ENCODE data around the gene DNAH1.

Gene DNAH1

DNA sequence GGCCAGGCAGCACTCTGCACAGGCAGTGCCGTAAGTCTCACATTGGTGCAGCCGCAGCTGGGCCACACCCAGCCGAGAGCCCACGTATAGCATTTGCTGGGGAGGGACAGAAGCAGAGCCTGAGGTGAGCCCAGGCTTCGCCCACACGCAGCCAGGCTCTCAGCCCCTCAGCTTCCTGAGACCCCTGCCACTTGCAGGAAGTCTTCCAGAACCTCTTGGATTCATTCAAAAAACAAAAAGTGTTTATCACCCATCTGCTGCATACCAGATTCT is 121.9 kb downstream of the DNAH1 start:
- no CpG with 5 or more reads among the region's 6 CpGs for WGBS (ENCODE audit: extremely low coverage, insufficient coverage, low lambda C conversion rate)
- Histone ChIP-seq H3K18ac (ENCODE audit: low read length) (no peak overlapping the region), H4K5ac (ENCODE audit: low read length) (no peak overlapping the region), H3K27me3 (ENCODE audit: insufficient read depth, low read length, poor library complexity) (no peaks in the 10 kb centered on the region), H3K4me2 (ENCODE audit: low read length) (no peak overlapping the region), H3K79me2 (ENCODE audit: control insufficient read depth, insufficient read depth, low read length) (no peaks in the 10 kb centered on the region), H4K8ac (ENCODE audit: low read depth, low read length) (no peak overlapping the region), H3K79me1 (ENCODE audit: low read length) (no peaks in the 10 kb centered on the region), H3K9ac (ENCODE audit: low read length) (no peak overlapping the region), H2AK5ac (ENCODE audit: low read length) (no peak overlapping the region), H3K27ac (ENCODE audit: low read depth, low read length) (no peak overlapping the region), H3K4me3 (ENCODE audit: low read length) (no peak overlapping the region), H3K56ac (ENCODE audit: low read length) (no peak overlapping the region), H2BK15ac (replicated peaks; ENCODE audit: low read depth) (no peak overlapping the region), H2BK5ac (ENCODE audit: low read length) (no peak overlapping the region), H3K4ac (ENCODE audit: low read depth, low read length) (no peak overlapping the region), H3K23ac (ENCODE audit: low read length) (no peak overlapping the region), H2BK120ac (ENCODE audit: low read depth, low read length) (no peak overlapping the region), H3K4me1 (ENCODE audit: control insufficient read depth, low read depth, low read length) (no peaks in the 10 kb centered on the region), H3K36me3 (ENCODE audit: control insufficient read depth, insufficient read depth, low read length) (no peaks in the 10 kb centered on the region)
- no peak for DNase-seq

DNA sequence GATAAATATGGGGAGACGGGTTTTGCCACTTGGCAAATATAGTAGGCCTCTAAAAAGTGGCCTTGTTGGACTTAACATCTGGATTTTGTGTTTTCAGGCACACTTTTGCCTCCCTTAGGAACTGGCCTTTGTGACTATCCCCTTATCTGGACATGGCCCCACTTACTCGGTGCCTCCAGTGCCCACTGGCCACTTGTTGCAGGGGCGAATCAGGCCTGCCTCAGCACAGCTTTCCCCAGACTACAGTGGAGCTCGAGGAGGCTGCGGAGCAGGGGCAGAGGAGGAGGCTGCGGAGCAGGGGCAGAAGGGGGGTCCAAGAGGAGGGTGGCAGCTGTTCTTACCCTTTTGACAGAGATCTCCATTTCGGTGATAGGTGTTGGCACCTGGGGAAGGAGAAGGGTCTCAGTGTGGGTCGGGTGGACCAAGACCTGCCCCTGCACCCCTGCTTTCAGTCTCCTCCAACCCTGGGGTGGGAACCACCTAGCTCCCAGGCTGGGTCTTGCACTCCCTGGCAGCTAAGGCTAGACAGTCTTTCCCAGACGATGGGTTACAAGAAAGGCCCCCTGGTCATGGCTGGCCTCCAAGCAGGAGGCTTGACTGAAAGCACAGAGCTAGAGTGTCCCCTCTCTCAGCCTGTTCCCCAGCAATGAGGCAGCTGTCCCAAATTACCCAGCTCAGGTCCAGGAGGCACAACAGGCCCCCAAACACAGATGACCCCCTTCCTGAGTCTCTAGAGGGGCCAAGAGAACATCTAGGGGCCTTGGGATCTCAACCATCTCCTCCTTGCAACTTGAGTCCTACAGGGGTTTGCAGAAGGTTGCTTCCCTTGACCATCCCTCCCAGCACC is 122.7 kb downstream of the DNAH1 start:
- H3K27me3 ChIP-seq (ENCODE audit: insufficient read depth, low read length, poor library complexity): no peaks in the 10 kb centered on the region
- H4K8ac ChIP-seq (ENCODE audit: low read depth, low read length): no peak overlapping the region
- no peak overlapping the region for H3K27ac ChIP-seq (ENCODE audit: low read depth, low read length)
- no peak overlapping the region for H2BK5ac ChIP-seq (ENCODE audit: low read length)
- no peak overlapping the region for H2AK5ac ChIP-seq (ENCODE audit: low read length)
- H3K18ac ChIP-seq (ENCODE audit: low read length): no peak overlapping the region
- H3K4me1 ChIP-seq (ENCODE audit: control insufficient read depth, low read depth, low read length): no peaks in the 10 kb centered on the region
- no peaks in the 10 kb centered on the region for H3K79me1 ChIP-seq (ENCODE audit: low read length)
- no peak overlapping the region for H3K23ac ChIP-seq (ENCODE audit: low read length)
- H2BK15ac ChIP-seq (replicated peaks; ENCODE audit: low read depth): no peak overlapping the region
- H3K9ac ChIP-seq (ENCODE audit: low read length): no peak overlapping the region
- H3K4me2 ChIP-seq (ENCODE audit: low read length): no peak overlapping the region
- H3K4ac ChIP-seq (ENCODE audit: low read depth, low read length): no peak overlapping the region
- H3K56ac ChIP-seq (ENCODE audit: low read length): no peak overlapping the region
- no CpG with 5 or more reads among the region's 9 CpGs for WGBS (ENCODE audit: extremely low coverage, insufficient coverage, low lambda C conversion rate)
- H4K5ac ChIP-seq (ENCODE audit: low read length): no peak overlapping the region
- H3K79me2 ChIP-seq (ENCODE audit: control insufficient read depth, insufficient read depth, low read length): no peaks in the 10 kb centered on the region
- no peak for DNase-seq
- H3K4me3 ChIP-seq (ENCODE audit: low read length): no peak overlapping the region
- no peak overlapping the region for H2BK120ac ChIP-seq (ENCODE audit: low read depth, low read length)
- H3K36me3 ChIP-seq (ENCODE audit: control insufficient read depth, insufficient read depth, low read length): no peaks in the 10 kb centered on the region

GRCh38 chr3:52439426-52440248 is 123.5 kb downstream of the DNAH1 start:
- no peaks in the 10 kb centered on the region for H3K36me3 ChIP-seq (ENCODE audit: control insufficient read depth, insufficient read depth, low read length)

DNA sequence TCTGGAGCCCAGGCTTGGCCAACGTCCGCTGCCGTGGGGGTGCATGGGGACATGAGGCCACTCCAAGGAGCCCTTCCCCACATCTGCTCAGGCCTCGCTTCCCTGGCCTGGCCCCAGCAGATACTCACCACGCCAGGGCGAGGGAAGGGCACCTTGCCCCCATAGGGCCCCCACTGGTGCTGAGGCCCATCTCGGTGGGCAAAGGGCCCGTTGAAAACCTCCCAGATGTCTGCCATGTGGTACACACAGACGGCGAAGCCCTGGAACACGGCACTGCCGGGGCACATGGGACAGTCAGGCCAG is 124.1 kb downstream of the DNAH1 start:
- Histone ChIP-seq H3K4me3 (ENCODE audit: low read length) (no peak overlapping the region), H3K79me1 (ENCODE audit: low read length) (no peaks in the 10 kb centered on the region), H3K4me2 (ENCODE audit: low read length) (no peak overlapping the region), H2AK5ac (ENCODE audit: low read length) (no peak overlapping the region), H3K27ac (ENCODE audit: low read depth, low read length) (no peak overlapping the region), H4K8ac (ENCODE audit: low read depth, low read length) (no peak overlapping the region), H4K5ac (ENCODE audit: low read length) (no peak overlapping the region), H3K4ac (ENCODE audit: low read depth, low read length) (no peak overlapping the region), H3K4me1 (ENCODE audit: control insufficient read depth, low read depth, low read length) (no peaks in the 10 kb centered on the region), H3K79me2 (ENCODE audit: control insufficient read depth, insufficient read depth, low read length) (no peaks in the 10 kb centered on the region), H3K23ac (ENCODE audit: low read length) (no peak overlapping the region), H3K36me3 (ENCODE audit: control insufficient read depth, insufficient read depth, low read length) (no peaks in the 10 kb centered on the region), H2BK15ac (replicated peaks; ENCODE audit: low read depth) (no peak overlapping the region), H3K18ac (ENCODE audit: low read length) (no peak overlapping the region), H2BK5ac (ENCODE audit: low read length) (no peak overlapping the region), H2BK120ac (ENCODE audit: low read depth, low read length) (no peak overlapping the region), H3K27me3 (ENCODE audit: insufficient read depth, low read length, poor library complexity) (no peaks in the 10 kb centered on the region), H3K9ac (ENCODE audit: low read length) (no peak overlapping the region), H3K56ac (ENCODE audit: low read length) (no peak overlapping the region)
- DNase-seq: no peak
- no CpG with 5 or more reads among the region's 12 CpGs for WGBS (ENCODE audit: extremely low coverage, insufficient coverage, low lambda C conversion rate)

More at GRCh38 chr3:52439426-52440248, 123.5 kb downstream of the DNAH1 start:
- Histone ChIP-seq H2AK5ac (ENCODE audit: low read length) (no peak overlapping the region), H3K27ac (ENCODE audit: low read depth, low read length) (no peak overlapping the region), H3K79me1 (ENCODE audit: low read length) (no peaks in the 10 kb centered on the region), H3K79me2 (ENCODE audit: control insufficient read depth, insufficient read depth, low read length) (no peaks in the 10 kb centered on the region), H3K27me3 (ENCODE audit: insufficient read depth, low read length, poor library complexity) (no peaks in the 10 kb centered on the region), H3K4ac (ENCODE audit: low read depth, low read length) (no peak overlapping the region), H3K4me3 (ENCODE audit: low read length) (no peak overlapping the region), H3K56ac (ENCODE audit: low read length) (no peak overlapping the region), H3K18ac (ENCODE audit: low read length) (no peak overlapping the region), H3K23ac (ENCODE audit: low read length) (no peak overlapping the region), H3K4me2 (ENCODE audit: low read length) (no peak overlapping the region), H2BK5ac (ENCODE audit: low read length) (no peak overlapping the region), H2BK15ac (replicated peaks; ENCODE audit: low read depth) (no peak overlapping the region), H3K4me1 (ENCODE audit: control insufficient read depth, low read depth, low read length) (no peaks in the 10 kb centered on the region), H3K9ac (ENCODE audit: low read length) (no peak overlapping the region), H2BK120ac (ENCODE audit: low read depth, low read length) (no peak overlapping the region), H4K8ac (ENCODE audit: low read depth, low read length) (no peak overlapping the region), H4K5ac (ENCODE audit: low read length) (no peak overlapping the region)
- WGBS (ENCODE audit: extremely low coverage, insufficient coverage, low lambda C conversion rate): no CpG with 5 or more reads among the region's 16 CpGs
- no peak for DNase-seq

- Histone ChIP-seq H3K79me1 (ENCODE audit: low read length) (no peaks in the 10 kb centered on the region), H2BK120ac (ENCODE audit: low read depth, low read length) (no peak overlapping the region), H3K27me3 (ENCODE audit: insufficient read depth, low read length, poor library complexity) (no peaks in the 10 kb centered on the region), H4K8ac (ENCODE audit: low read depth, low read length) (no peak overlapping the region), H2AK5ac (ENCODE audit: low read length) (no peak overlapping the region), H2BK15ac (replicated peaks; ENCODE audit: low read depth) (no peak overlapping the region), H3K23ac (ENCODE audit: low read length) (no peak overlapping the region), H3K27ac (ENCODE audit: low read depth, low read length) (no peak overlapping the region), H3K56ac (ENCODE audit: low read length) (no peak overlapping the region), H3K9ac (ENCODE audit: low read length) (no peak overlapping the region), H3K18ac (ENCODE audit: low read length) (no peak overlapping the region), H4K5ac (ENCODE audit: low read length) (no peak overlapping the region), H3K4me3 (ENCODE audit: low read length) (no peak overlapping the region), H3K4me1 (ENCODE audit: control insufficient read depth, low read depth, low read length) (no peaks in the 10 kb centered on the region), H3K4ac (ENCODE audit: low read depth, low read length) (no peak overlapping the region), H2BK5ac (ENCODE audit: low read length) (no peak overlapping the region), H3K4me2 (ENCODE audit: low read length) (no peak overlapping the region), H3K36me3 (ENCODE audit: control insufficient read depth, insufficient read depth, low read length) (no peaks in the 10 kb centered on the region), H3K79me2 (ENCODE audit: control insufficient read depth, insufficient read depth, low read length) (no peaks in the 10 kb centered on the region)
- WGBS (ENCODE audit: extremely low coverage, insufficient coverage, low lambda C conversion rate): no CpG with 5 or more reads among the region's 14 CpGs
- DNase-seq: no peak
Observed at GRCh38 chr3:52440671-52441070, 124.6 kb downstream of the DNAH1 start.
